Measurements from ENCODE around the gene ABHD6.
A peak's percentile ranks its signal among the peaks of the same experiment; 100 is the strongest.

Gene ABHD6

DNA sequence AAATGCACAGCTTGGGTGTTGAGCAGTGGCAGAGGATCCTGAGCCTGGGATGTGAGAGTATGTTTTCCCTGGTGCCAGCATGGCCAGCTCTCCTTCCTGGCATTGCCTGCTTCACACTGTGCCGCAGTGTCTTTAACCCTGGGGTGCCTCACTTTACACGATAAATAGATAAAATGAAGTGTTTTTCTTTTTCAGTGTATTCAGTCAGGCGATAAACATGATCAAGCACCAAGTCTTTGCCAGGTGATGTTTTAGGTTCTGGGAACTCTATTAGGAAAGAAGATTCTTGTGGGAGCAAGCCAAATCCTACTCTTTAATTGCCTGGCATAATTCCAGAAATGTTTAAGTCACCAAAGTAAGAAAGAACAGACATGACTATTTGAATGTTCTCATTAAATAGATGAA is 14.0 kb downstream of the ABHD6 start:
- Mint-ChIP-seq H3K27me3 (ENCODE audit: low read depth, poor library complexity) (no peaks in the 10 kb centered on the region), H3K27ac (no peak overlapping the region), H3K4me1 (peaks cover 60% of the 10 kb centered on the region), H3K4me3 (no peak overlapping the region), H3K9me3 (no peaks in the 10 kb centered on the region), H3K36me3 (ENCODE audit: low read depth) (no peaks in the 10 kb centered on the region)
- TF ChIP-seq, protein P1, sequence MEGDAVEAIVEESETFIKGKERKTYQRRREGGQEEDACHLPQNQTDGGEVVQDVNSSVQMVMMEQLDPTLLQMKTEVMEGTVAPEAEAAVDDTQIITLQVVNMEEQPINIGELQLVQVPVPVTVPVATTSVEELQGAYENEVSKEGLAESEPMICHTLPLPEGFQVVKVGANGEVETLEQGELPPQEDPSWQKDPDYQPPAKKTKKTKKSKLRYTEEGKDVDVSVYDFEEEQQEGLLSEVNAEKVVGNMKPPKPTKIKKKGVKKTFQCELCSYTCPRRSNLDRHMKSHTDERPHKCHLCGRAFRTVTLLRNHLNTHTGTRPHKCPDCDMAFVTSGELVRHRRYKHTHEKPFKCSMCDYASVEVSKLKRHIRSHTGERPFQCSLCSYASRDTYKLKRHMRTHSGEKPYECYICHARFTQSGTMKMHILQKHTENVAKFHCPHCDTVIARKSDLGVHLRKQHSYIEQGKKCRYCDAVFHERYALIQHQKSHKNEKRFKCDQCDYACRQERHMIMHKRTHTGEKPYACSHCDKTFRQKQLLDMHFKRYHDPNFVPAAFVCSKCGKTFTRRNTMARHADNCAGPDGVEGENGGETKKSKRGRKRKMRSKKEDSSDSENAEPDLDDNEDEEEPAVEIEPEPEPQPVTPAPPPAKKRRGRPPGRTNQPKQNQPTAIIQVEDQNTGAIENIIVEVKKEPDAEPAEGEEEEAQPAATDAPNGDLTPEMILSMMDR (IDR thresholded peaks at IDR 0.05) = no peak
- DNase-seq = no peak

DNA sequence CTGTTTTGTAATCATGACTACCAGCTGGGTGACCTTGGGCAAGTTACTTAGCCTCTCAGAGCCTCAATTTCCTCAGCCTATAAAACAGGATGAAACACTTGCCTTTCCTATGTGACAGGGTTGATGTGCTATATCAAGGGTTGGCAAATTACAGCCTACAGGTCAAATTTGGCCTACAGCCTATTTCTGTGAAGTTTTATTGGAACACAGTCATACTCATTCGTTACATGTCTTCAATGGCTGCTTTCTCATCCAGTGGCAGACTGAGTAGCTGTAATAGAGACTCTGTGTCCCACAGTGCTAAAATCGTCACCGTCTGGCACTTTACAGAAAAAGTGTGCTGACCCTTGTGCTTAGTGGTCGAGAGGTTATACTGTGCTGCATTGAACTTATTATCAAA is 16.6 kb downstream of the ABHD6 start:
- no peak overlapping the region for H3K4me3 Mint-ChIP-seq
- no peaks in the 10 kb centered on the region for H3K27me3 Mint-ChIP-seq (ENCODE audit: low read depth, poor library complexity)
- no peak for DNase-seq
- H3K36me3 Mint-ChIP-seq (ENCODE audit: low read depth) = peaks cover 7% of the 10 kb centered on the region
- H3K27ac Mint-ChIP-seq = peak overlapping the region; percentile 65
- TF ChIP-seq, protein P1 (IDR thresholded peaks at IDR 0.05) = no peak
- H3K9me3 Mint-ChIP-seq = no peaks in the 10 kb centered on the region
- H3K4me1 Mint-ChIP-seq = peaks cover 54% of the 10 kb centered on the region

DNA sequence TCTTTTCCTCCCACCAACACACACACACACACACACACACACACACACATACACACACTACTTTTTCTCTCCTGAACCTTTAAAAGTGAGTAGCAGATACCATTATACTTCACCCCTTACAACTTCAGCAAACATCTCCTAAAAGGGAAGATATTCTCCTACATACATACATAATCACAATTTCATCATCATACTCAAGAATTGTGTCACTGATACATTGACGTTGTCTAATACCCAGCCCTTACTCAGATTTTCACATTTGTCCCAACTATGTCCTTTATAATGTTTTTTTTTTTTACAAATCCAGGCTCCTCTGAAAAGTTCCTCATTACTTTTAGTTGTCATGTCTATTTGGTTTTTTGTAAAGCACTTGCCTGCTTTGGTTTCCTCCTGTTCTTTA is 18.5 kb downstream of the ABHD6 start:
- Mint-ChIP-seq H3K4me1 (peaks cover 40% of the 10 kb centered on the region), H3K36me3 (ENCODE audit: low read depth) (peaks cover 7% of the 10 kb centered on the region), H3K27me3 (ENCODE audit: low read depth, poor library complexity) (no peaks in the 10 kb centered on the region), H3K4me3 (no peak overlapping the region), H3K9me3 (no peaks in the 10 kb centered on the region), H3K27ac (no peak overlapping the region)
- TF ChIP-seq, protein P1 (IDR thresholded peaks at IDR 0.05) = no peak
- no peak for DNase-seq

DNA sequence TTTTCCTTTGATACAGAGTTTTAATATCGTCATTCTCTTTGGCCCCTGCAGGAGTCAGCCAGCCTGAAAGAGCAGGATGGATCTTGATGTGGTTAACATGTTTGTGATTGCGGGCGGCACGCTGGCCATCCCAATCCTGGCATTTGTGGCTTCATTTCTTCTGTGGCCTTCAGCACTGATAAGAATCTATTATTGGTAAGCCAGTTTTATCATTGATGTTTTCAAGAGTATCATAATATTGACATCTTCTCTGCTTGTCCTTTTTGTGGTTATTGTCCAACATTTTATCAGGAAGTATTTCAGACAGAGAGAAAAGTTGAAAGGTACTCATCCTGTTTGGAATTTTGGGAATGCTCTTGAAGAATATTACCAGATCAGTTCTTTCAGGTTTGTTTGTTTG is 18.9 kb downstream of the ABHD6 start:
- H3K27me3 Mint-ChIP-seq (ENCODE audit: low read depth, poor library complexity) = no peaks in the 10 kb centered on the region
- no peak for DNase-seq
- no peak overlapping the region for H3K4me3 Mint-ChIP-seq
- no peak overlapping the region for H3K27ac Mint-ChIP-seq
- peaks cover 35% of the 10 kb centered on the region for H3K4me1 Mint-ChIP-seq
- peaks cover 7% of the 10 kb centered on the region for H3K36me3 Mint-ChIP-seq (ENCODE audit: low read depth)
- TF ChIP-seq, protein P1 (IDR thresholded peaks at IDR 0.05) = no peak
- no peaks in the 10 kb centered on the region for H3K9me3 Mint-ChIP-seq

DNA sequence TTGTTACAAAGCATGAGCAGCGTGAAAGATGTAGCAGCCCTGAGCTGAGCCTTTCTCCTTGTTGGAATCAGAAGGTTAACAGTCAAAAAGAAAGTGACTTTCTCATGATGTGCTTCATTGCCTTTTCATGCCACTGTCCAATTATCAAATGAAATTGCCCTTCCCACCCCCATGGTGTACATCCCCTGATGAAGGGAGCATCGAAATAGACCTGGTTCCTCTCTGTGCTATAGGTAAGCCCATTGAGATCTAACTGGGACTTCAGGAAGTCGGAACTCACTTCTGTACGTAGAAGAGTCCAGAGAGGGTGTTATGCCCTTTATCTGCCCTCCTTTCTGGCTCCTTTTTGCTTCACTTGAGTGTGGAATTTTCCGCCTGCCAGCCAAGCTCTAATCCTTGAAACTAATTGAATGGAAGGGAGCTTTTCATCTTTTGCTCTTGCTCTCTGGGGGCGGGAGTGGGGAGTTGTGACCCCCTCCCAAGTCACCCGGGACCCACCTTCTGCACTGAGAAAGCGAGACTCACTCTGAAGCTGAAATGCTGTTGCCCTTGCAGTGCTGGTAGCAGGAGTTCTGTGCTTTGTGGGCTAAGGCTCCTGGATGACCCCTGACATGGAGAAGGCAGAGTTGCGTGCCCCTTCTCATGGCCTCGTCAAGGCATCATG is 20.9 kb downstream of the ABHD6 start:
- DNase-seq = no peak
- TF ChIP-seq, protein P1 (IDR thresholded peaks at IDR 0.05) = no peak
- Mint-ChIP-seq H3K27me3 (ENCODE audit: low read depth, poor library complexity) (peaks cover 3% of the 10 kb centered on the region), H3K27ac (peak overlapping the region; percentile 73), H3K4me3 (no peak overlapping the region), H3K36me3 (ENCODE audit: low read depth) (peaks cover 9% of the 10 kb centered on the region), H3K9me3 (no peaks in the 10 kb centered on the region), H3K4me1 (peaks cover 27% of the 10 kb centered on the region)

DNA sequence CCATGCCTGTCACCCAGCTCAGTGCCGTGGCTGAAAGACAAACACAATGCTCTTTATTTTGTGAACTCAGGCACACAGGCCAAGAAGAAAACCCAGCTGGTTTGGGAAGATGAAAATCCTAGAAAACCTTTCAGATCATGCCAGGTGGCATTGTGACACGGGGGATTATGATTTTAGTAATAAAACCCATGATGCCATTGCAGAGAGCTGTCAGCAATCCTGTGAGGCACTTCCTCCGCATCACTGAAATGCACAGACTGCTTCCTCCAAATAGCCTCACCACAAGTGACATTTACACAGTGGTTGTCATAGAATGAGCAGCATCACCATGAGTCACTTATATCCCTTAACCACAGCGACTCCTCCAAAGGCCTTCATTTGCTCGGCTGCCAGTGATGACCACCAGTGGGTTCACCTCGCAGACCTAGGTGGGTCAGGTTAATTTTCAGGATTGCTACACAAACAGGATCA is 22.7 kb downstream of the ABHD6 start:
- Mint-ChIP-seq H3K27me3 (ENCODE audit: low read depth, poor library complexity) (peaks cover 4% of the 10 kb centered on the region), H3K36me3 (ENCODE audit: low read depth) (peaks cover 11% of the 10 kb centered on the region), H3K4me3 (no peak overlapping the region), H3K9me3 (no peaks in the 10 kb centered on the region), H3K27ac (peak overlapping the region; percentile 58), H3K4me1 (peaks cover 23% of the 10 kb centered on the region)
- no peak for DNase-seq
- TF ChIP-seq, protein P1 (IDR thresholded peaks at IDR 0.05) = no peak

All from nephron progenitor cell (in vitro differentiated cells).